Coronary artery (tissue), 2 donors: Measurements from ENCODE around the gene LCP2.

Source experiments
- DNase-seq: peaks from one replicate; pipeline ENCODE4 v3.0.0-alpha.2; 2017; ENCODE audit warnings: low spot score
- H3K27ac ChIP-seq, 2 donors: fragments of 200-600 bp; sonication (generic); one replicate each; pipeline ENCODE4 v1.5.1; 2016 to 2019
- H3K4me3 ChIP-seq: fragments of 200-600 bp; sonication (generic); 2 replicates; pipeline ENCODE4 v1.5.1; 2016; ENCODE audit warnings: mild to moderate bottlenecking, moderate library complexity
- TF ChIP-seq, protein P1 (sequence below): fragments of 200-600 bp; sonication (generic); IDR thresholded peaks from one replicate; pipeline ENCODE4 v1.5.1; 2019; ENCODE audit warnings: antibody characterized with exemption

Gene LCP2

DNA sequence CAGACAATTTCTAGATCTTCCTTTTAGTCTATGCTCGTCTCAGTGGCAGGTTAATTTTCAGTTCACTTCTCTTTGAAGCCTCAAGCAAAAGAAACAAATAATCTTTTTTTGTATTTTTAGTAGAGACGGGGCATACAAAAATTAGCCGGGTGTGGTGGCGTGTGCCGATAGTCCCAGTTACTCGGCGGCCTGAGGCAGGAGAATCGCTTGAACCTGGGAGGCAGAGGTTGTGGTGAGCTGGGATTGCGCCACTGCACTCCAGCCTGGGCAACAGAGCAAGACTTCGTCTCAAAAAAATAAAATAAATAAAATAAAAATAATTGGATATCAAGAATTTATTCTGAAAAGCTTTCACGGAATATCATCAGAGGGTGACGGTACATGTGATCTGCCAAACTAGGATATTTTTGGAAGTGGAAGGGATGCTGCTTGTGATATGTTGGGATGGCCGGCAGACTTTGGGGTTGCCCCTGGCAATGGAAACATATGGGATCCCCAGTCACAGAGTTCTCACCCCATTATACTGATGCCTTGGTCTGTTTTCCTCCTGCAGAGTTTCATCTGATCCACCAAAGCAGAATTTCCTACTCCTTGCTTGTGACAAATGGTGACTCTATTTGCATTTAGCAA is 7.6 kb upstream of the LCP2 start:
- no peak for DNase-seq
- Histone ChIP-seq H3K4me3 (no peak overlapping the region), H3K27ac (no peak overlapping the region)
- TF ChIP-seq, protein P1, sequence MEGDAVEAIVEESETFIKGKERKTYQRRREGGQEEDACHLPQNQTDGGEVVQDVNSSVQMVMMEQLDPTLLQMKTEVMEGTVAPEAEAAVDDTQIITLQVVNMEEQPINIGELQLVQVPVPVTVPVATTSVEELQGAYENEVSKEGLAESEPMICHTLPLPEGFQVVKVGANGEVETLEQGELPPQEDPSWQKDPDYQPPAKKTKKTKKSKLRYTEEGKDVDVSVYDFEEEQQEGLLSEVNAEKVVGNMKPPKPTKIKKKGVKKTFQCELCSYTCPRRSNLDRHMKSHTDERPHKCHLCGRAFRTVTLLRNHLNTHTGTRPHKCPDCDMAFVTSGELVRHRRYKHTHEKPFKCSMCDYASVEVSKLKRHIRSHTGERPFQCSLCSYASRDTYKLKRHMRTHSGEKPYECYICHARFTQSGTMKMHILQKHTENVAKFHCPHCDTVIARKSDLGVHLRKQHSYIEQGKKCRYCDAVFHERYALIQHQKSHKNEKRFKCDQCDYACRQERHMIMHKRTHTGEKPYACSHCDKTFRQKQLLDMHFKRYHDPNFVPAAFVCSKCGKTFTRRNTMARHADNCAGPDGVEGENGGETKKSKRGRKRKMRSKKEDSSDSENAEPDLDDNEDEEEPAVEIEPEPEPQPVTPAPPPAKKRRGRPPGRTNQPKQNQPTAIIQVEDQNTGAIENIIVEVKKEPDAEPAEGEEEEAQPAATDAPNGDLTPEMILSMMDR, result no peak

DNA sequence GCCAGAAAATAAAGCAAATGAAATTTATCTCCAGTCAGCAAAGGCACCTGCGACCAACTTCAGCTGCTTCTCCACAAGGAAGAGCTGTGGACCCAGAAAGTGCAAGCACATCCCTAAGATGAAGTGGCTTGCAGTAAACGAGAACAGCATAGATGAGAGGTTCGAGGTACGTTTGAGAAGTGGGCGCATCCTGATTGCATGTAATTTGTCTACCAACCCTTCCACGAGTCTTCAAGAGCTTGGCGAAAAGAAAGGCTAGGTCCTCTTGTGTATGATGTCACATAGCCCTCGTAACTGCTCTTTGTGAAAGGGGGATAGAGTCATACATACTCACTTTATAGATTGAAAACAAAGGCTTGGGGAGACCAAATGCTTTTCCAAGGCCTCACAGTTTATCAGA is 6.0 kb upstream of the LCP2 start:
- H3K27ac ChIP-seq, result peak overlapping the region in 1 of 2 donors; percentile 49
- no peak for DNase-seq
- H3K4me3 ChIP-seq, result no peak overlapping the region
- TF ChIP-seq, protein P1, result no peak

DNA sequence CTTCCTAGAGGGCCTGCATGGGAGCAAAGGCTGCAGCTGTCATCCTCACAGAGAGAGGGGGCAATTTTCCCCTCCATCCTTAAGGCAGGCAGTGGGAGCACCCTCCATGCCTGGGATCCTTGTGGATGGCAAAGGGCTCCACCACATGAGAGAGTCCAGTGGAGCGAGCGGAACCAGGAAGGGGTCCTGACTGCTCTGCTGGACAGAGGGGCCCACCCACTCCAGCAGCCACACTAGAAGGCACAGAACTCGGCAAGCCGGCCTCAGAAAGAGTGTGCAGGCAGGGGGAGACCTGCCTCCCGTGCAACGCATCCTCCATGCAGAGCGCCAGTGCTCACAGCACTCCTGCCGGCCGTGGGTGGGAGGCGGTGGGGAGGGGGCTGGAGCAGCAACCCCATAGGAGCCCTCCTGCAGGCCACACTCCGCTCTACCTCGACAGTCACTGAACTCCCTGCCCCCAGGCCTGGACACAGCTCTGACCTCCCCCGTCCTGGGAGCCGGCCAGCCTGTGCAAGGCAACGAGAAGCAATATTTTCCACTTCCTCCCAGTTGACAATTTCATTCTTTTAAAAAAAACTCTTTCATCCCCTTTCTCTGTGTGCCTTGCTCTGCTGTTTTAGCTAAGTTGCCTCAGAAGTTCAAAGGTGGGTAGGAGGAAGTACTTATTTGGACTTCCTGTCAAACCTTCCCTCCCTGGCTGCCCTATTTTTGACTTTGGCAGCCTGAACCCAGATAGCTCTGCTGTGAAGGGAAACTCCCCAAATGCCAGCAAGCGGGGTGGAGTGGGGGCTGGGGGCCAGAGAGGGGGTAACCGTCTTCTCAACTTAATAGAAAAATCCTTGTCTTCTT is 5.3 kb upstream of the LCP2 start:
- no peak for DNase-seq
- TF ChIP-seq, protein P1, result no peak
- peak overlapping the region; percentile 11 to 75 for H3K27ac ChIP-seq
- H3K4me3 ChIP-seq, result no peak overlapping the region

DNA sequence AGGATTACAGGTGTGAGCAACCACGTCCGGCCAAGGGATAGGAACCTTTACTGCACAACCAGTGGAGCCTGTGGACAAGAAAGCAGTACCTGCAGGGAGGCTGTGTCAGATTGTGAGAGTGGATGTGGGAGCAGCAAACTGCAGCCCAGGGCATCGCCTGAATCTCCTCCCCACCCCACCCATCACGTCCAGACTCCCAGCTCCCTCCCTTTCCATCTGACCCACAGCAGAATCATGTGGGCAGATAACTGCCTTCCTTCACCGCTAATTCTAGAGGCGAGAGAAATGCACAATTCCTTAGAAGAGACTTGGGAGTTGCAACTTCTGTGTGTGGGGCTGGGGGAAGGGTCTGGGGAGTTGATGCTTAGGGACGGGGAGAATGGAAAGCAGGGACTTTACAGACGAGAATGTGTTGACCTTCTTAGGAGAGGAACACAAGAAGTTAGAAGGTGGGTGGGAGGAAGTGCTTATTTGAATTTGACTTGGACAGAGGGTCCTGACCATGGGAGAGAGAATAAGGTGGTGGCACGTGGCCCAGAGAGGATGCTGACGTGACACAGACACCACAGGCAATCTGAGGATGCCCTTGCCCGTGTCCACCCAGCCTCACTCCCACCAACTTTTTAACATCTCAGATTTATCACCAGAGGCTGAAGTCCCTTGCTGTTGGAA is 4.5 kb upstream of the LCP2 start:
- H3K27ac ChIP-seq, result peak overlapping the region in 1 of 2 donors; percentile 75

DNA sequence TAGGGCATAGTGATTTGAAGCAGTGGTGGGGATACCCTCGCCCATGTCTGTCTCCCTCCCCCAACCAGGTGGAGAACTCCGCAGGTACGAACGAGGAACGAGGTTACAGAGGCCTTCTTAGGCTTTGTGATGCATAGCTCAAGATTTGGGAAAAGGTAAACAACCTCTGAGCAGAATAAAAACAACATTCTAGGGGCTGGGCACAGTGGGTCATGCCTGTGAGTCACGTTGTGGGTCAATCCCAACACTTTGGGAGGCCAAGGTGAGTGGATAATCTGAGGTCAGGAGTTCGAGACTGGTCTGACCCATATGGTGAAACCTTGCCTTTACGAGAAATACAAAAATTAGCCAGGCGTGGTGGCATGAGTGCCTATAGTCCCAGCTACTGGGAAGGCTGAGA is 3.6 kb upstream of the LCP2 start:
- DNase-seq, result no peak
- peak overlapping the region in 1 of 2 donors; percentile 70 for H3K27ac ChIP-seq
- TF ChIP-seq, protein P1, result no peak

More for the DNA sequence above, 4.5 kb upstream of the LCP2 start:
- TF ChIP-seq, protein P1, result no peak
- H3K4me3 ChIP-seq, result no peak overlapping the region
- DNase-seq, result peak; percentile 11

DNA sequence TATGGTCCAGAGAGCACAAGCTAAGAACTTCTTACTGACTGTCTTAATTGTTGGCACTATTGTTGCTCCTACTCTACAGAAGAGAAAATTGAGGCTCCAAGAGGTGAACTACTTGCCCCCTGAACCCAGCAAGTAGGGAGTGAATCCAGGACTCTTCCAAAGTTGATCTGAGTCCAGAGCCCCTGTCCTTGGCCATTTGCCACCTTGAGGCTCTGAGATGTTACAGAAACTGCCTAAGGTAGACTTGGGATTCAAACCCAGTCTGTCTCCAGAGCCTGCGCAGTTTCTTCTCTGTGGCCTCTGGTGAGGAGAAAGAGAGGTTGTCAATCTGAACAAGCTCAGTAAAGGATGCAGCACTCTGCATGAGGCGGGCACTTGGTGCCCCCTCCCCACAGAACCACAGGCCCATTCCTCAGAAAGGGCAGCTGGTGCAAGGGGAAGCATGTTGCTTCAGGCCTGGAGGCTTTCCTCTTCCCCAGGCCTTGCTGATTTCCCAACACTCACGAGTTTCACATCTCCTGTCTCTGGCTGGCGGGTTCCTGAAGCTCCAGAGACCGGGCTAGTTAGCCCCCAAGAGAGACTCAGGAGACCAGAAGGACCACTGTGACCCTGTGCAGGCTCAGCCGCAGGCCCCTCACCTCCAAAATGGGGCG is 2.9 kb upstream of the LCP2 start:
- Histone ChIP-seq H3K4me3 (no peak overlapping the region), H3K27ac (peak overlapping the region in 1 of 2 donors; percentile 70)
- no peak for DNase-seq
- TF ChIP-seq, protein P1, result no peak

More for the DNA sequence above, 3.6 kb upstream of the LCP2 start:
- no peak overlapping the region for H3K4me3 ChIP-seq
